Left ventricle myocardium superior (tissue), 1 donor: Measurements from ENCODE around the gene MGLL. TPM values are rescaled to one million over a fixed set of nuclear protein-coding genes. Genes with fewer than 3 reads are reported as not detected.

ENCODE experiments used
- ATAC-seq: fragments of 200-7000 bp; cut with Tn5 transposase; one replicate; pipeline ENCODE4 v1.9.1; 2020; ENCODE audit warnings: mild to moderate bottlenecking, moderate library complexity
- DNase-seq: peaks from one replicate; pipeline ENCODE4 v3.0.0-alpha.2; 2020
- intact Hi-C: fragments of 100-400 bp; cut with micrococcal nuclease; formaldehyde crosslinking; loops from one replicate; pipeline ENCODE4 v1.11.0; 2022
- total RNA-seq: library from RNA; stranded (reverse); fragmentation: NEBNext Ultra II Directional; extraction: Animal tissue kit (Norgen Biotek cat#: 25700); gene quantifications from one replicate; pipeline ENCODE4 v1.2.1, GENCODE V29; 2021
- donor health status: DM: no; HTN: yes; CAD: no; lungs with severe emphysema.

Gene MGLL
- total RNA-seq, 1 donor from 2014 or later = 94.3 TPM

DNA sequence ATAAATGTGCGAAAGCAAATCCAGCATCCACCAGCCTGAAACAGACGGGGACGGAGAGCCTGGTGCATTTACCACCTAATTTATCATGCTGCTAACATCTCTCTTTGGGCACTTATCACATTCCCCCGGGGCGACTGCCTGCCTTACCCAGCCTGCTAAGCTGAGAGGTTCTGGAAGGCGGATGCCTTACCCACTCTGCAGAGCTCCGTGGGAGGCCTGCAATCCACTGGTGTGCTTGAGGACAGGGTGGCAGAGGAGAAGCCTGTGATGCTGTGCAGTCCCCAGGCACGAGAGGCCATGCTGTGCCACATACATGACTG lies 25.5 kb downstream of the MGLL start:
- no peak for DNase-seq
- ATAC-seq = no peak
- intact Hi-C loops = no loop called here

DNA sequence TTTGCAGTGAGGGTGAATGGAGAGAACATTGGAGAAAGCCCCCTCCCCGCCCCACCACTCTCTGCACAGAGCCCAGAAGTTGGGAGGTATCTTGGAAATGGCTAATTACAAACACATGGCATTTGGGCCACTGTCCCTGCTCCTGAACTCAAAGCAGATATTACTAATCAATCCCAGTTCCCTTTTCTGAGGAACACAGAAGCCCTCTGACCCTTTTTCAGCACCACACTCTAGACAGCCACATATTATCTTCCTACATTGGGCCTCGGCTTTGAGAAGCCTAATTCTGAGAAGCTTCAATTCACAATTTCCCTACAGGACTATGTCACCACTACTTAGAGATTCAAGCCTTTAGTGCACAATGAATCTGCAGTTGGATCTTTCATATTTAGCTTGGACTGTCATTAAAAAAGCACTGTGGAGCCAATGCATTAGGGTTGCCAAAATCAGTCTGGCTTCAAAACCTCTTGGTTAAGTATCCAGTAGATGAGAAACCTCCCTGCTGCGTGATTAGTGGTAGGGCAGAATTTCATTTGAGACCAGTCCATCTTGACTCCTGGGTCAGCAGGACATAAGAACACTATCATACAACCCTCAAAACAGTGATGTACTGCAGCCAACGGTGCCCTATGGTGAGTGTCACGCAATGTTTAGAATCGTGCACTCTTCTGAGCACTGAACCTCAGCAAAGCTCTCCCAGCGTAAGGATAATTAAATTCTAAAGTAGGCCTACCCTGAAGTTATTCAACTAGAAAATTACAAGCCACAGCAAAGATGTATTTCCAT lies 26.1 kb downstream of the MGLL start:
- intact Hi-C loops = no loop called here
- no peak for DNase-seq
- peak; percentile 9 for ATAC-seq

DNA sequence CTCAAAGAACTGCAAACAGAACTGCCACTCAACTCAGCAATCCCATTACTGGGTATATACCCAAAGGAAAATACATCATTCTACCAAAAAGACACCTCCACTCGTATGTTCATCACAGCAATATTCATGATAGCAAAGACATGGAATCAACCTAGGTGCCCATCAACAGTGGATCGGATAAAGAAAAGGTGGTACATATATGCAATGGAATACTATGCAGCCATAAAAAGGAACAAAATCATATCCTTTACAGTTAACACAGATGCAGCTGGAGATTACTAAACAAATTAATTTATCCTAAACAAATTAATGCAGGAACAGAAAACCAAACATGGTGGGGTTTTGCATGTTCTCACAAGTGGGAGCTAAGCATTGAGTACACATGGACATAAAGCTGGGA lies 27.3 kb downstream of the MGLL start:
- intact Hi-C loops = no loop called here

DNA sequence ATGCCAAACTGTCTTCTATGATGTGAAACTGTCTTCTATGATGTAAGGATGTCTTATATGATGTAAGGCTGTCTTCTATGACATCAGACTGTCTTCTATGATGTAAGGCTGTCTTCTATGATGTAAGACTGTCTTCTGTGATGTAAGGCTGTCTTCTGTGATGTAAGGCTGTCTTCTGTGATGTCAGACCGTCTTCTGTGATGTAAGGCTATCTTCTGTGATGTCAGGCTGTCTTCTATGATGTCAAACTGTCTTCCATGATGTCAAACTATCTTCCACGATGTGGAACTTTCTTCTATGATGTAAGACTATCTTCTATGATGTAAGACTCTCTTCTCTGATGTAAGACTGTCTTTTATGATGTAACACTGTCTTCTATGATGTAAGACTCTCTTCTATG lies 27.9 kb downstream of the MGLL start:
- intact Hi-C loops = no loop called here
- ATAC-seq (no peak), DNase-seq (no peak)

More for the DNA sequence above, 27.3 kb downstream of the MGLL start:
- DNase-seq (no peak), ATAC-seq (no peak)

DNA sequence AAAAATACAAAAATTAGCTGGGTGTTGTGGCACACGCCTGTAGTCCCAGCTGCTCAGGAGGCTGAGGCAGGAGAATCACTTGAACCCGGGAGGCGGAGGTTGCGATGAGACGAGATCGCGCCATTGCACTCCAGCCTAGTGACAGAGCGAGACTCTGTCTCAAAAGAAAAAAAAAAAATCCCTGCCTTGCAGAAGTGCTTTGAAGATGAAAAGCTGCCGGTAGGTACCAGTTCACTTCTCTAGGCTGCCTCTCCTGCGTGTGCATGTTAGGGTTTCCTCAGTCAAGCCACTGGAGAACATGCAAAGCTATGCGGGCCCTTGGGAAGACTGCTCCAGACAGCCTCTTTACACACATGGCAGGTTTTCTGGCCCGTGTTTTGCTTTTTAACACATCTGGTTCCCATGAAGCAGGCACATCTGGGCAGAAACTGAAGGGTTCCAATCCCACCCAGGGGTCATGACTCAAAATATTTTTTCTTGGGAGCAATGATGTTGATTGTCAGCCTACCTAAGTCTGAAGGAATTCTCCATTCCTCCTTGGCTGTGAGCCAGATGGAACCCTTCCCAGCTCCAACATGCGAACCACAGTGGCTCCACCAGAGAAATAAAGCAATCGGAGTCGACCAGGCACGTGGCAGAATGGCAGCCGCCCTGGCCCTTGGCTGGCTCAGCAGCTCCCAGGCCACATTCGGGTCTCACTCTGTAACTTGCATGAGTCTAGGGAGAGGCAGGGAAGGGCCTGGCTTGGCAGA lies 29.6 kb downstream of the MGLL start:
- intact Hi-C loops = no loop called here
- peak; percentile 67 for ATAC-seq

DNA sequence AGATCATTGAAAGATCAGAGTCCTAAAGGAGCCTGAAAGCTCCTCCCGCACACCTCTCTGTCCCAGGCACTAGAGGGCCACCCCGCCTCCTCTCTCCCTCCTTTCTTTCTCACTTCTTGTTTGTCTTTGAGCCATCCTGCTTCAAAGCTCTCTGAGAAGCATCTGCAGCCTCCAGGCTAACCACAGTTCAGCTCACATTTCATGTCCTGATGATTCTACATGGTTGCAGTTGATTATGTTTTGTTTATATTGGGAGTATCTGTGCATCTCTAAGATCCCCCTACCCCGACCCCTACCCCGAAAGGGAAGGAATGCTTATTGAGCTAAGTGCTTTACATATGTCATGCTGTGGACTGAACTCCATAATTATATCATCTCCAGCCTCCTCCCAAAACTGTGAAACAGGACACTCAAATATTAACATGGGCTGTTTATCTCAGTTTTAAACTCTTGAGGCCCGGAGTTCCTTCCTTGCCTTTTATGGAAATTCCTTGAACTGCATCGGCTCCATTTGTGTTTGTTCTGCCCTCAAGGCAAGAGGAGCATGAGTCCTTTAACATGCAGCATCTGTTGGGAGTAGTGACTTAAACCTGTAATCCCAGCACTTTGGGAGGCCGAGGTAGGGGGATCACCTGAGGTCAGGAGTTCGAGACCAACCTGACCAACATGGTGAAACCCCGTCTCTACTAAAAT lies 30.9 kb downstream of the MGLL start:
- ATAC-seq (no peak), DNase-seq (no peak)
- intact Hi-C loops = no loop called here

More for the DNA sequence above, 29.6 kb downstream of the MGLL start:
- peak; percentile 69 for DNase-seq

DNA sequence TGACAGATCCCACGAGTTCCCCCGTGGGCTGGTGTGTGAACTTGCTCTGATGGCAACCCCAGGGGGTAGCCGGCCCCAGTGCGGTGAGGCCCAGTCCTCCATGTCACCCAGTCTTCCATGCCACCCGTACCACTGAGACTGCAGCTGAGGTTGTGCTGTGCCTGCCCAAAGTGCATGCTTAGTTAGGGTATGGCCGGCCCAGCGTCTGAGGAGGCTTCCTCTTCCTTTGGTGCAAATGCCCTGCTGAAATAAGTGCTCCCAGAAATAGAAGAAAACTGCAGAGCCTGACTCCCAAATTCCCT lies 31.5 kb downstream of the MGLL start:
- DNase-seq = no peak
- ATAC-seq = no peak
- intact Hi-C loops = no loop called here

DNA sequence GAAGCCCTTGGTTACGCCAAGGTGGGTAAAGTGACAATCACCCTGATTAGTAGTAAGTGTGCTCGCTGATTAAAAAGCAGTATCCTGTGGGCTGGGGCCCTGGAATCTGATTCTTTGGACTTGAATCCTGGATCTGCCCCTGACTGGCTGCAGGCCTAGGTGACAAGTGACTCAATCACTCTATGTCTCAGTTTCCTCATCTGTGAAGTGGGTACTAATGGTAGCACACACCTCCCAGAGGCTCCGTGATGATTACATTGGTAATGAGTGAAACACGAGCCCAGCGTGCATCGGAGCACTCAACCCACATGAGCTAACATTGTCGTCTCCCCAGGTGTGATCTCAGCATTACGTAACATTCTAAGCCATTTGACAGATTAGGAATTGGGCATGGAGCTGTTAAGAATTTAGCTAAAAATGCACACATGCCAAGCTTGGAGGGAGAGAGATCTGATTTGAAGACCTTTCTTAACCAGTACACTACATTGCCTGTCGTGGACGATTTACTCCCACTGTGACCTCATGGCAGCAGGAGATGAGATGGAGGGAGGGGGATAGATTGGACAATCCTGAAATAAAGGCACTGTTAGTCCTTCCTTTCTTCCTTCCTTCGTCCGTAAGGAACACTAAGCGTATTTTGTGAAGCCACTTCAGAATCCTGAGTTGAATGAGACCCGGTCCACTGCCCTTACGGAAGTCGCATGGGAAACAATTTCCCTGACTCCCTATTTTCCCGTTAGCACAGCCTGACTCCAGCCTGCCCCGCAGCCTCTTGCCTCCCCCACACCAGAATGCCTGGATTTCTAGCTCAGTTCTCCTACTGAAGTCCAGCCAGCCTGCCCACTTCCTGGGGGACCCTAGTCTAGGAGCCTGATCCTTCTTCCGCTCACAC lies 32.1 kb downstream of the MGLL start:
- intact Hi-C loops = no loop called here
- DNase-seq = no peak
- ATAC-seq = no peak

DNA sequence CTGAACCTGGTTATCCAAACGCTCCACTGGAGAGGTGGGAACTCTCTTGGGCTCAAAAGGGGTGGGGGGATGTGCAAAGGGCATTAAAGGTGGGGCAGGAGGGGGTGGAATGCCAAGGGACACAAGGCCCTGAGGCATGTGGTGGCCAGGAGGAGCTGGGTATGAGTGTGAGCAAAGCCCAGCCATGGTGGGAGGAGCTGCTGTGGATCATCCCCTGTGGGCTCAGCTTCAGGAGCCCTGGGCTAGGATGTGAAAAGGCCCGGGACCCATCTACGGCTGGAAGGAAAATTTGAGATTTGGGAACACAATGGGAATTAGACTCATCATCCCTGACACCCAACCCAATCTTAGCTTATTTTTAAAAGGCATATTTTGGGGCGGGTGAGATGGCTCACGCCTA lies 33.3 kb downstream of the MGLL start:
- intact Hi-C loops = no loop called here
- ATAC-seq (no peak), DNase-seq (no peak)

DNA sequence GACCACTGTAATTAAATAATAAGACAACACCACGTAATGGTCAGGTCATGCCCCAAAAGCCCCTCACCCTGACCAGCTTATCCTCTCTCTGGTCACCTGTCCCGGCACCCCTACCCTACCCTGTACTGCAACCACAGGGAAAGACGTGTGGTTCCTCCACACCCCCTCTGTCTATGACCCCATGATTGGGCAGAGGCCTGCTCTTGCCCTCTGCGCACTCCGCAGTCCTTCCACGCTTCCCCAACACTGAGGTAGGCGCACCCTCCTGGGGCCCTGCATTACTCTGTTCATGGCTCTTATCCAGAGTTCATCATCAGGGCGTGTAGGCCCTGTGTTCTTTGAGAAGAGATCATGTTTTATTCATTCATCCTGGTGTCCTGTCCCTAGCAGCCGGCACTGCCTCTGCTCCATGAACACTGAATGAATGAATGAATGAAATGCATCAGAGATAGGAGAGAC lies 33.8 kb downstream of the MGLL start:
- intact Hi-C loops = no loop called here
- DNase-seq (no peak), ATAC-seq (no peak)

DNA sequence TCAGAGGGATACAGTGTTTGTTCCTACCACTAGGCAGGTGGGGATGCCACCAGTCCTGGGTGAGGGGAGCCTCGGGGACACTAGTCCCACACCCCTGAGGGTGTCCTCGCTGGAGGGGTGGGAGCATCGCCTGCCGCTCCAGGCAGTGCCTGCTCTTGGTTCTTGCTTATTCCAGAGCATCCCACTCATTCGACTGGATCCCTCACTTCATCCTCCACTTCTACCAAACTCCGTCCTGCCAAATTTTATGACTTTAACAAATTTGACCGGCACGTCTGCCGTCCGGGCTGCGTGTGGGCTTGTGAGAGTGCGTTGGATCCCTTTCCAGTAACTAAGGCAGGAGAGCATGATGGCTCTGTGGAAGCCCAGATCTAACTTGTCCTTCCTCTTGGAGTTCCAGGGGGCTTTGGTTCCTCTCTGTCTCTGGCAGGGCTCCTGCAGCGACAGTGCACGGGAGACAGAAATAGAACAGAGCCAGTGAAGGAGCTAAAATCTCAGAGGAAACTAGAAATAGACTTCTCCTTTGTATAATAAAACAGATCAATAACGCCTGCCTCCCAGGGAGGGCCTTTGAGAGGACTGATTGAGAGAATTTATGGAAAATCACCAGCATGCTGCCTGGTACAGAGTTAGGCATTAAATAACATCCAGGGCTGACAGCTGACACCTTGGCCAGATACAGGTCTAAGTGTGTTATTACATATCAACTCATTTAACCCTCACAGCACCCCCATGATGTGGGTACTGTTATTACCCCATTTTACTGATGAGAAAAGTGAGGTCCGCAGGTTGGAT lies 34.5 kb downstream of the MGLL start:
- peak; percentile 6 for ATAC-seq
- intact Hi-C loops = no loop called here
- DNase-seq = no peak

DNA sequence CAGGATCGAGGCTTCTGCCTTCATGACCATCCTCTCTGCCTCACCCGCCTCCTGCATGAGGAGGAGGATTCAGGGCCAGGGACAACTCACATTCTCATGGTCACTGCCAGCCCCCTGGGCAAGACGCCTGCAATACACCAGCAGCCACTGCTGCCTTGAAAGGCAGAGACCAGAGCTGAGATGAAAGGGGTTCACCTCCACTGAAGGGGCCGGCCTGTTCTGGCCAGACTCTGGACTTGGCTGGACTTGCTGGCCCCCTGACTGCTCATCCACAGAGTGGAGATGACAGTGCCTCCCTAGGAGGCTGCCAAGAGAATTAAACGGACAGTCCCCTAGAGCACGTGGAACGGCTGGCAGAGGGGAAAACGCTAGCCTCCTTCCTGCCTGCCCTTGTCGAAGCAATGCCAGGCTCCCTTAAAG lies 35.2 kb downstream of the MGLL start:
- ATAC-seq = peak; percentile 62

DNA sequence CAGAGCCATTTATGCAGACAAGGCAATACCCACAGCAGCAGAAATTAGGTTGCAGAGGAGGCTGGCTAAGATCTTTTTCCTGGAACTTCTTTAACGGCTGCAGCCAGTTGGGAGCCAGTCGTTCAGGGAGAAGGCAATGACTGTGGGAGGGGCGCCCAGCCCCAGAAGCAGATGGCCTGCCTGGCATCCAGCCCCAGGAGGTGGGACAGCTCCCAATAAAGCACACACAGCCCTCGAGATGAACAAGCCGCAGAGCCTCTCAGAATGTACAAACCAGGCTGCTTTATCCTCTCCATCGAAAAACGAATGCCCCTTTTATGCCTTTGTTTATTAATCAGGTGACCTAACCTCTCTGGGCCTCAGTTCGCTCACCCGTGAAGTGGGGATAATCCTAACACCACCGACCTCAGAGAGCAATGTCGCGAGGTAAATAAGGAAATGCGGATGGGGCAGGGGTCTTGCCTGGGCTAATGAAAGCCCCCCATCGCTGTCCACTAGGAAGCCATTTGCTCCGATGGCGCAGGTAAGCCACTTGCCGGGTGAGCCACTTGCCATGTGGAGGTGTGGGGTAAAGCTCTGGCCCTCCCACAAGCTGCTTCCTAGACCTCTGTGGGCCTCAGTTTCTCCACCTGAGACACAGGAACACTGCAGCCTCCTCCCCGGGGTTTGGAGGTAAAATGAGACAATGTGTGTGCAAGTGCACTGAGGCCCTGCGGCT lies 35.8 kb downstream of the MGLL start:
- intact Hi-C loops = no loop called here
- ATAC-seq (peak; percentile 88), DNase-seq (peak; percentile 94)

More for the DNA sequence above, 35.2 kb downstream of the MGLL start:
- peak; percentile 70 for DNase-seq
- intact Hi-C loops = no loop called here

DNA sequence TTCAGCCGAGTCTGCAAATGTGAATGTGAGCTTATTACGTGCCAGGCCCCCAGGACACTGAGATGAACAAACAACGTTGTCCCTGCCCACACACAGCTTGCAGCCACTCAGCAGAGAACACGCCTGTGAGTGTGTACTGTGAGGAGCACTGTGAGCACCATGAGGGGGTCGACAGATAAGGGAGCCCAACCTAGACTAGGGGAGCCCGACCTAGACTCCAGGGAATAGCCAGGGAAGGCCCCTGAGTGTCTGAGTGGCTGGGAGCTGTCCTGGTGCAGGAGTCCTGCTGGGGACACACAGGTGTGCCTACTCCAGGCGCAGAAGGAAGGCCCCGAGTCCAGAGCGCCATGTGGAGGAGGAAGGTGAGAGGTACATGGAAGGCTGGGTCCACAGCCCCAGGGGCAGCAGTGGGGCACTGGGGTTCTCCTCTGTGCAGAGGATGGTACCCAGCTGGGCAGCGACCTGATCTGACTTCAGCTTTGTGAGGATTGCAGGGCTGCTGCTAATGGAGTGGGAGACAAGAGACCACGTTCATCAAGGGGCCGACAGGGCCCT lies 36.5 kb downstream of the MGLL start:
- intact Hi-C loops = no loop called here
- no peak for DNase-seq
- no peak for ATAC-seq

DNA sequence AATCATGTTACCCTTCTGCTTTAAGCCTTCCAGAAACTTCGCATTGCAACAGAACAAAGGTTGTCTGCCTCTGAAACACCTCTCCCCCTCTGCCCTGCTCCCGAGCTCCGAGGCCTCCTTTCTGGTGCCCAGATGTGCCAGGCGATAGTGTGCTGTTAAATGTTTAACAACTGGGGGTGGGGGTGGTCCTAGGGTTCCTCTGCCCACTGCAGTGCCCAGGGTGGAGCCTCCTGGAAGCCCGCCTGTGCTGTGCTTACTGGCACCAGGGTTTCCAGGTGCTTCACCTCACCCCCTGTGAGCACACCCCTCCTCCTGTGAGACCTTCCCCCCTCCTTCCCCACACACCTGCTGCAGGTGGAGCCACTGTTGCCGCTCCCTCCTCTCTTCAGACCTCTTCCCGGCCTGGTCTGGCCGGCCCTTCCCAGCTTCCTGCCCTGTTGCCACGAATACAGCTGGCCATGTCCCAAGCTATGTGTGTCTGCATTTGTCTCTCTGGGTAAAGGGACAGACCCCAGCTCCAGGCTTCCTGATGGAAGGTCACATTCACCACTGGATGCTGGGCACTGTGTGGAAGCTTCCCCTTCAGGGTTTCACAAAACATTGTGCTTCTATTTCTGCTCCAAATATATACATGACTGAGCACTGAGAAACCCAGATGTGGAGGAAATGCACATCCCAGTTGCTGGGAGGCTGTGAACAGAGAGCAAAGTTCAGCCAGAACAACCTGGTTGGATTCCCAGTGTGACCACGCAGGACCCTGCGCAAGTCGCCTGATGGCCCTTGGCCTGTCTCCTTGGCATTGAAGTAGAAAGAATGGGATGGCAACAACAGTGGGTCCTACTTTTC lies 37.2 kb downstream of the MGLL start:
- intact Hi-C loops = no loop called here
- ATAC-seq = peak; percentile 2
- no peak for DNase-seq

DNA sequence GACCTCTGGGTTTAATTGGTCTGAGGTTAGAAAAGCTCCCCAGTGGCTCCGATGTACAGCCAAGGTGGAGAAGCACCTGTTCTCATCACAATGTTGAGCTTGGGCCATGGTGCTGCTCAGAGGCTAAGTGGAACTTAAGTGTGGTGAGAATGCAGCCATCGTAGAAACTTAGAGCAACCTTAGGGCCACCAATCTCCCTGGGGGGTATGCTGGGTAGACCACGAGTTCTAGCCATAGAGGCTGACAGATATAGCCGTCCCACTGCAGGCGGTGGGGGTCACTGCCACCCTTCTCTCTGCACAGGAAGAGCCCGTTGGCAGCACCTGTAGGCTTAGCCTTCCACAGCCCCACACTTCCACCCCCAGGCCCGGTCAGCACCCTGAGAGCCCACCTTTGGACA lies 38.0 kb downstream of the MGLL start:
- DNase-seq = no peak
- no peak for ATAC-seq
- intact Hi-C loops = no loop called here

DNA sequence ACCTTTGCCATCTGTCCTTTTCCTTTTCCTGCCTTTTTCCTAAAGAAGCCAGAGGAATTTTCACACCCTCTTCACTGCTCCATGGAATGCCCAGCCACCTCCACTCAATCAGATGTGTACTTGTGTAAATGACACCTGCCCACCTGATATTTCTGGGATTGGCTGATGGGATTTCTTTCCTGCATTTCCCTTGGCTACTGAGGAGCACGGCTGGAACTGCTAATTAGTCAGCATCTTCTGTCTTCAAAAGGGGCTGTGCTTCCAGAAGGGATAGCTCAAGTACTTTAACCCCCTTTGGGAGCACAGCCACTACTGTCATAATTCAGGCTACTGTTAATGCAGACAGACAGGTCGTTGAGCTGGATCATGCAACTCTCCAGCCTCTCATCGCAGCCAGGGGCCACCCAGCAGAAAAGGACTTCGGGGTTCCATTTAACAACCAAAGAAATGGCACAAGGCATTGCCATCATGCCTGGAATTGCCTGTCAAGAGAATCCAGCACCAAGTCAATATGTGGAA lies 38.6 kb downstream of the MGLL start:
- DNase-seq (no peak), ATAC-seq (no peak)
- intact Hi-C loops = no loop called here
